Right forelimb (tissue), 1 donor: ENCODE results near the gene FHIT.

Experiments
- DNase-seq: peaks from one replicate; pipeline ENCODE4 v3.0.0-alpha.2; 2018

The FHIT gene

GRCh38 chr3:60435941-60436650 is 815.2 kb downstream of the FHIT start:
- DNase-seq, result no peak

- no peak for DNase-seq
Observed at GRCh38 chr3:60434950-60435349, 816.3 kb downstream of the FHIT start.

GRCh38 chr3:60434323-60434722 is 816.9 kb downstream of the FHIT start:
- no peak for DNase-seq

- no peak for DNase-seq
Observed at GRCh38 chr3:60431599-60431958, 819.7 kb downstream of the FHIT start.

- no peak for DNase-seq
Observed at GRCh38 chr3:60430205-60430604, 821.0 kb downstream of the FHIT start.

- no peak for DNase-seq
Observed at GRCh38 chr3:60427109-60427508, 824.1 kb downstream of the FHIT start.

- DNase-seq, result no peak
Observed at GRCh38 chr3:60424942-60425341, 826.3 kb downstream of the FHIT start.

- DNase-seq, result no peak
Observed at GRCh38 chr3:60424034-60424433, 827.2 kb downstream of the FHIT start.

- DNase-seq, result no peak
Observed at GRCh38 chr3:60423556-60423955, 827.7 kb downstream of the FHIT start.

- DNase-seq, result no peak
Observed at GRCh38 chr3:60421749-60422446, 829.4 kb downstream of the FHIT start.

GRCh38 chr3:60417576-60417975 is 833.7 kb downstream of the FHIT start:
- DNase-seq, result no peak

- no peak for DNase-seq
Observed at GRCh38 chr3:60414011-60414410, 837.2 kb downstream of the FHIT start.

- DNase-seq, result no peak
Observed at GRCh38 chr3:60413551-60413950, 837.7 kb downstream of the FHIT start.

GRCh38 chr3:60403866-60404265 is 847.4 kb downstream of the FHIT start:
- no peak for DNase-seq

GRCh38 chr3:60402931-60403330 is 848.3 kb downstream of the FHIT start:
- DNase-seq, result no peak

GRCh38 chr3:60399861-60400845 is 851.1 kb downstream of the FHIT start:
- no peak for DNase-seq

GRCh38 chr3:60399292-60399691 is 852.0 kb downstream of the FHIT start:
- DNase-seq, result no peak

- DNase-seq, result no peak
Observed at GRCh38 chr3:60395173-60395762, 856.0 kb downstream of the FHIT start.

- DNase-seq, result no peak
Observed at GRCh38 chr3:60393946-60394345, 857.3 kb downstream of the FHIT start.

GRCh38 chr3:60392501-60392900 is 858.8 kb downstream of the FHIT start:
- DNase-seq, result no peak

GRCh38 chr3:60391292-60391691 is 860.0 kb downstream of the FHIT start:
- DNase-seq, result no peak

GRCh38 chr3:60388731-60389130 is 862.5 kb downstream of the FHIT start:
- DNase-seq, result no peak

- no peak for DNase-seq
Observed at GRCh38 chr3:60386306-60386705, 864.9 kb downstream of the FHIT start.
